ENCODE measurements around the gene ZNF57. TPM values are rescaled to one million over a fixed set of nuclear protein-coding genes. Genes with fewer than 3 reads are reported as not detected.
"Not testable (repeated sequence)": the region's sequence is repeated elsewhere in the genome, so short reads cannot be mapped to it uniquely, and the experiment has no call there.

The ZNF57 gene
- total RNA-seq, 5 donors from 2014 or later (not counting 1 experiment from before 2014, with no cell fraction given): 2.7 to 6.0 (median 3.7) TPM

GRCh38 chr19:2877398-2878331 is 23.1 kb upstream of the ZNF57 start:
- H3K9me3 Mint-ChIP-seq: peaks cover 0 to 19% (median 10%) of the 10 kb centered on the region in 3 donors
- no peak overlapping the region for H3K27ac Mint-ChIP-seq
- Histone ChIP-seq H3K9me3 (peaks cover 5% of the 10 kb centered on the region), H3K27ac (ENCODE audit: low read length) (no peak overlapping the region), H3K27me3 (replicated peaks in 1 of 2; ENCODE audit: control insufficient read depth in 2 of 2, extremely low read depth in 1 of 2, insufficient read depth in 2 of 2, low read length in 1 of 2) (peaks cover 0 to 13% of the 10 kb centered on the region in 2 experiments), H3K4me1 (ENCODE audit: control insufficient read depth in 1 of 2, extremely low read depth in 1 of 2, insufficient read depth in 2 of 2, low read length in 2 of 2) (no peaks in the 10 kb centered on the region), H3K36me3 (ENCODE audit: control insufficient read depth in 2 of 2, extremely low read depth in 1 of 2, insufficient read depth in 1 of 2, low read length in 1 of 2) (no peaks in the 10 kb centered on the region), H3K4me3 (ENCODE audit: control insufficient read depth in 1 of 2, extremely low read depth in 1 of 2, low read length in 1 of 2) (no peak overlapping the region)
- ATAC-seq (replicated peaks in 1 of 4) (no peak), DNase-seq (no peak)
- CTCF ChIA-PET: no interaction called here
- no peaks in the 10 kb centered on the region for H3K4me1 Mint-ChIP-seq
- H3K27me3 Mint-ChIP-seq: no peaks in the 10 kb centered on the region
- H3K4me3 Mint-ChIP-seq: no peak overlapping the region
- no peaks in the 10 kb centered on the region for H3K36me3 Mint-ChIP-seq
- 92% methylated on average over 12 of the region's 32 CpGs for WGBS (ENCODE audit: insufficient coverage)
- POLR2A ChIA-PET: interaction anchor here in 1 of 2 donors (0.7 kb wide), 1 partner anchor 409 kb away, joined by 4 read pairs; no protein-coding TSS in a partner anchor

- Histone ChIP-seq H3K4me1 (ENCODE audit: control insufficient read depth in 1 of 2, extremely low read depth in 1 of 2, insufficient read depth in 2 of 2, low read length in 2 of 2) (peaks cover 0 to 11% of the 10 kb centered on the region in 2 experiments), H3K27ac (ENCODE audit: low read length) (no peak overlapping the region), H3K36me3 (ENCODE audit: control insufficient read depth in 2 of 2, extremely low read depth in 1 of 2, insufficient read depth in 1 of 2, low read length in 1 of 2) (no peaks in the 10 kb centered on the region), H3K4me3 (ENCODE audit: control insufficient read depth in 1 of 2, extremely low read depth in 1 of 2, low read length in 1 of 2) (no peak overlapping the region), H3K9me3 (no peaks in the 10 kb centered on the region), H3K27me3 (replicated peaks in 1 of 2; ENCODE audit: control insufficient read depth in 2 of 2, extremely low read depth in 1 of 2, insufficient read depth in 2 of 2, low read length in 1 of 2) (peaks cover 0 to 13% of the 10 kb centered on the region in 2 experiments)
- CTCF ChIA-PET: no interaction called here
- H3K27me3 Mint-ChIP-seq: no peaks in the 10 kb centered on the region
- POLR2A ChIA-PET: no interaction called here
- peaks cover 0 to 4% (median 4%) of the 10 kb centered on the region in 3 donors for H3K9me3 Mint-ChIP-seq
- WGBS (ENCODE audit: insufficient coverage): 78% methylated on average over 2 of the region's 14 CpGs
- no peak overlapping the region for H3K27ac Mint-ChIP-seq
- ATAC-seq (replicated peaks in 1 of 4): no peak
- H3K4me3 Mint-ChIP-seq: no peak overlapping the region
- no peaks in the 10 kb centered on the region for H3K36me3 Mint-ChIP-seq
- H3K4me1 Mint-ChIP-seq: peaks cover 5 to 8% (median 7%) of the 10 kb centered on the region in 3 donors
- no peak for DNase-seq
Observed at GRCh38 chr19:2883686-2884439, 16.9 kb upstream of the ZNF57 start.

GRCh38 chr19:2885736-2886135 is 15.0 kb upstream of the ZNF57 start:
- no peak overlapping the region for H3K27ac ChIP-seq (ENCODE audit: low read length)
- ChIA-PET POLR2A (no interaction called here), CTCF (no interaction called here)
- WGBS (ENCODE audit: insufficient coverage): 85% methylated on average over 17 of the region's 17 CpGs
- Mint-ChIP-seq H3K27me3 (no peaks in the 10 kb centered on the region), H3K4me3 (no peak overlapping the region), H3K4me1 (peaks cover 5 to 10% (median 7%) of the 10 kb centered on the region in 3 donors), H3K36me3 (no peaks in the 10 kb centered on the region), H3K27ac (no peak overlapping the region), H3K9me3 (no peaks in the 10 kb centered on the region)
- peaks cover 0 to 13% of the 10 kb centered on the region in 2 experiments for H3K4me1 ChIP-seq (ENCODE audit: control insufficient read depth in 1 of 2, extremely low read depth in 1 of 2, insufficient read depth in 2 of 2, low read length in 2 of 2)
- DNase-seq (no peak), ATAC-seq (replicated peaks in 1 of 4) (no peak)
- H3K9me3 ChIP-seq: no peaks in the 10 kb centered on the region
- peaks cover 0 to 9% of the 10 kb centered on the region in 2 experiments for H3K27me3 ChIP-seq (replicated peaks in 1 of 2; ENCODE audit: control insufficient read depth in 2 of 2, extremely low read depth in 1 of 2, insufficient read depth in 2 of 2, low read length in 1 of 2)
- H3K36me3 ChIP-seq (ENCODE audit: control insufficient read depth in 2 of 2, extremely low read depth in 1 of 2, insufficient read depth in 1 of 2, low read length in 1 of 2): no peaks in the 10 kb centered on the region
- no peak overlapping the region for H3K4me3 ChIP-seq (ENCODE audit: control insufficient read depth in 1 of 2, extremely low read depth in 1 of 2, low read length in 1 of 2)

GRCh38 chr19:2887391-2887914 is 13.3 kb upstream of the ZNF57 start:
- Mint-ChIP-seq H3K27me3 (no peaks in the 10 kb centered on the region), H3K9me3 (no peaks in the 10 kb centered on the region), H3K36me3 (no peaks in the 10 kb centered on the region), H3K27ac (no peak overlapping the region), H3K4me1 (peaks cover 5 to 10% (median 7%) of the 10 kb centered on the region in 3 donors), H3K4me3 (peak overlapping the region in 1 of 3 donors; percentile 62)
- no peaks in the 10 kb centered on the region for H3K9me3 ChIP-seq
- H3K4me3 ChIP-seq (ENCODE audit: control insufficient read depth in 1 of 2, extremely low read depth in 1 of 2, low read length in 1 of 2): no peak overlapping the region
- H3K27me3 ChIP-seq (replicated peaks in 1 of 2; ENCODE audit: control insufficient read depth in 2 of 2, extremely low read depth in 1 of 2, insufficient read depth in 2 of 2, low read length in 1 of 2): no peaks in the 10 kb centered on the region
- H3K36me3 ChIP-seq (ENCODE audit: control insufficient read depth in 2 of 2, extremely low read depth in 1 of 2, insufficient read depth in 1 of 2, low read length in 1 of 2): no peaks in the 10 kb centered on the region
- H3K27ac ChIP-seq (ENCODE audit: low read length): no peak overlapping the region
- ATAC-seq (replicated peaks in 1 of 4) (peak in 1 of 4 experiments; percentile 26), DNase-seq (peak in 1 of 35 experiments; percentile 51)
- CTCF ChIA-PET: interaction anchor here (1.1 to 1.5 kb wide), 2 partner anchors 13 to 853 kb away, joined by 3 to 6 read pairs; partner anchors contain the start of gene ZNF57 (in 1 of the 2)
- POLR2A ChIA-PET: interaction anchor here in 1 of 2 donors (0.5 kb wide), 1 partner anchor 376 kb away, joined by 3 read pairs; no protein-coding TSS in a partner anchor
- peaks cover 0 to 13% of the 10 kb centered on the region in 2 experiments for H3K4me1 ChIP-seq (ENCODE audit: control insufficient read depth in 1 of 2, extremely low read depth in 1 of 2, insufficient read depth in 2 of 2, low read length in 2 of 2)
- 45% methylated on average over 5 of the region's 9 CpGs for WGBS (ENCODE audit: insufficient coverage)

- Mint-ChIP-seq H3K36me3 (no peaks in the 10 kb centered on the region), H3K9me3 (no peaks in the 10 kb centered on the region), H3K27ac (peak overlapping the region in 1 of 2 donors; percentile 43), H3K4me1 (peaks cover 5 to 10% (median 7%) of the 10 kb centered on the region in 3 donors), H3K27me3 (no peaks in the 10 kb centered on the region), H3K4me3 (peak overlapping the region; percentile 9 to 62 (median 45))
- Histone ChIP-seq H3K36me3 (ENCODE audit: control insufficient read depth in 2 of 2, extremely low read depth in 1 of 2, insufficient read depth in 1 of 2, low read length in 1 of 2) (no peaks in the 10 kb centered on the region), H3K27ac (ENCODE audit: low read length) (peak overlapping the region; percentile 41), H3K4me3 (ENCODE audit: control insufficient read depth in 1 of 2, extremely low read depth in 1 of 2, low read length in 1 of 2) (peak overlapping the region in 1 of 2 donors; percentile 46), H3K4me1 (ENCODE audit: control insufficient read depth in 1 of 2, extremely low read depth in 1 of 2, insufficient read depth in 2 of 2, low read length in 2 of 2) (peaks cover 0 to 13% of the 10 kb centered on the region in 2 experiments), H3K9me3 (no peaks in the 10 kb centered on the region), H3K27me3 (replicated peaks in 1 of 2; ENCODE audit: control insufficient read depth in 2 of 2, extremely low read depth in 1 of 2, insufficient read depth in 2 of 2, low read length in 1 of 2) (peaks cover 0 to 3% of the 10 kb centered on the region in 2 experiments)
- WGBS (ENCODE audit: insufficient coverage): 62% methylated on average over 25 of the region's 37 CpGs
- ChIA-PET CTCF (interaction anchor here in 1 of 2 donors (0.7 kb wide), 1 partner anchor 1896 kb away, joined by 4 read pairs; no protein-coding TSS in a partner anchor), POLR2A (no interaction called here)
- DNase-seq (peak; percentile 6 to 83 (median 57)), ATAC-seq (replicated peaks in 1 of 4) (peak; percentile 61 to 91 (median 78))
Observed at GRCh38 chr19:2888731-2889224, 11.9 kb upstream of the ZNF57 start.

- CTCF ChIA-PET; H3K27me3 ChIP-seq (replicated peaks in 1 of 2; ENCODE audit: control insufficient read depth in 2 of 2, extremely low read depth in 1 of 2, insufficient read depth in 2 of 2, low read length in 1 of 2); ATAC-seq (replicated peaks in 1 of 4); H3K9me3 Mint-ChIP-seq; H3K4me1 Mint-ChIP-seq; H3K36me3 ChIP-seq (ENCODE audit: control insufficient read depth in 2 of 2, extremely low read depth in 1 of 2, insufficient read depth in 1 of 2, low read length in 1 of 2); H3K27me3 Mint-ChIP-seq; H3K4me3 ChIP-seq (ENCODE audit: control insufficient read depth in 1 of 2, extremely low read depth in 1 of 2, low read length in 1 of 2); H3K36me3 Mint-ChIP-seq; DNase-seq; H3K27ac ChIP-seq (ENCODE audit: low read length); H3K9me3 ChIP-seq; H3K27ac Mint-ChIP-seq; POLR2A ChIA-PET: not testable (repeated sequence)
- peaks cover 0 to 13% of the 10 kb centered on the region in 2 experiments for H3K4me1 ChIP-seq (ENCODE audit: control insufficient read depth in 1 of 2, extremely low read depth in 1 of 2, insufficient read depth in 2 of 2, low read length in 2 of 2)
- peak overlapping the region in 1 of 3 donors; percentile 23 for H3K4me3 Mint-ChIP-seq
- 78% methylated on average over 6 of the region's 8 CpGs for WGBS (ENCODE audit: insufficient coverage)
Observed at GRCh38 chr19:2890531-2890930, 10.2 kb upstream of the ZNF57 start.
